ENCODE measurements around the gene KCNF1. TPM values are rescaled to one million over a fixed set of nuclear protein-coding genes. Genes with fewer than 3 reads are reported as not detected.

Gene KCNF1
- total RNA-seq, 1 donor = not detected

DNA sequence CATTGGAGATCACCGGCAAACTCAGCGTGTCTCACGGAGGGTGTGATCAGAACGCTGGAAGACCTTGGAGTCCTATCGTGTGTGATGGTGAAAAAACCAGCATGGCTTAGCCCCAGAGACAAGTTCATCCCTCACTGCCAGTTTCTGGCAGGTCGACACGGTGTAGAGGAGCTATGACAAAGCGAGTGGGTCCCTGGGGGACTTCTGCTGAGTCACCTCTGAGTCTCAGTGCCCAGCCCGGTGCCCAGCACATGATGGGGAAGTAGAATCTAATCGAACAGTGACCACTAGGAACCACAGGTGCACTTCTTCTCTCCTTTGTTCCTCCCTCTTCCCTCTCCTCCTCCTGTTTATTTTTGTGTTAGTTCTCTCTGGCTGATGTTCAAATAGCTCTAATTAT lies 45.9 kb upstream of the KCNF1 start:
- no peak overlapping the region for H3K4me3 ChIP-seq (ENCODE audit: low read depth, low read length)
- no peak for DNase-seq (ENCODE audit: low read depth)
- TF ChIP-seq, protein P1, sequence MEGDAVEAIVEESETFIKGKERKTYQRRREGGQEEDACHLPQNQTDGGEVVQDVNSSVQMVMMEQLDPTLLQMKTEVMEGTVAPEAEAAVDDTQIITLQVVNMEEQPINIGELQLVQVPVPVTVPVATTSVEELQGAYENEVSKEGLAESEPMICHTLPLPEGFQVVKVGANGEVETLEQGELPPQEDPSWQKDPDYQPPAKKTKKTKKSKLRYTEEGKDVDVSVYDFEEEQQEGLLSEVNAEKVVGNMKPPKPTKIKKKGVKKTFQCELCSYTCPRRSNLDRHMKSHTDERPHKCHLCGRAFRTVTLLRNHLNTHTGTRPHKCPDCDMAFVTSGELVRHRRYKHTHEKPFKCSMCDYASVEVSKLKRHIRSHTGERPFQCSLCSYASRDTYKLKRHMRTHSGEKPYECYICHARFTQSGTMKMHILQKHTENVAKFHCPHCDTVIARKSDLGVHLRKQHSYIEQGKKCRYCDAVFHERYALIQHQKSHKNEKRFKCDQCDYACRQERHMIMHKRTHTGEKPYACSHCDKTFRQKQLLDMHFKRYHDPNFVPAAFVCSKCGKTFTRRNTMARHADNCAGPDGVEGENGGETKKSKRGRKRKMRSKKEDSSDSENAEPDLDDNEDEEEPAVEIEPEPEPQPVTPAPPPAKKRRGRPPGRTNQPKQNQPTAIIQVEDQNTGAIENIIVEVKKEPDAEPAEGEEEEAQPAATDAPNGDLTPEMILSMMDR (IDR thresholded peaks at IDR 0.05; ENCODE audit: insufficient read depth, low read depth, low read length) = no peak

DNA sequence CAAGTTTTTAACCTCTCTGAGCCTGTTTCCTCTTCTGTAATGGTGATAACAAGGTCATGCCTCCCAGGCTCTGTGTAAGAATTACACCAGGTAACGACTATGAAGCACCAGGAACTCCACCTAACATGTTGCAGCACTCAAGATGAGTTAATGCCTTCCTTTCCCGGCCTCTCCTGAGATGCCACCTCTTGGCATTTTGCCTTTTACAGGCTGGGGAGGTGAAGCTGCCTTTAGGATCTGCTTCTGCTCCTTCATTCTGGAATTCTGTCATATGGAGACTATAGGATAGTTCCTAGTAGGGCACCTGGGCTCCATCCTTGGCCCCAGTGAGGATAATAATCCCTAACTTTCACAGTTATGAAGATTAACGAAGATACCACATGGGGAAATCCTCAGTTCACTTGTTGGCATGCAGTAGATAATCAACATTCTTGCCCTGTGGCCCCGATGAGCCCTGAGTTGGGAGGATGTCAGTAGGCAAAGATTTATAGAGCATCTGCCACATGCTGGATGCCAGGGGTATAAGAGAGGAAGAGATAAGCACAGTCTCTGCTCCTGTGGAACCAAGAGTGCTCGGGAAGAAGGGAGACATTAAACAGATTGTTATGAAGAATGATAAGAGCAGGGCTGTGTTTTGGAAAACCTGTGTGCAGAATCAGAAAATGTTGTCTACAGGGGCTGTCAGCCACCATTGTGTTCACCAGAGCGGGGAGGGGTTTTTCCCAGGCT lies 43.9 kb upstream of the KCNF1 start:
- TF ChIP-seq, protein P1 (IDR thresholded peaks at IDR 0.05; ENCODE audit: insufficient read depth, low read depth, low read length) = no peak
- no peak for DNase-seq (ENCODE audit: low read depth)
- no peak overlapping the region for H3K4me3 ChIP-seq (ENCODE audit: low read depth, low read length)

DNA sequence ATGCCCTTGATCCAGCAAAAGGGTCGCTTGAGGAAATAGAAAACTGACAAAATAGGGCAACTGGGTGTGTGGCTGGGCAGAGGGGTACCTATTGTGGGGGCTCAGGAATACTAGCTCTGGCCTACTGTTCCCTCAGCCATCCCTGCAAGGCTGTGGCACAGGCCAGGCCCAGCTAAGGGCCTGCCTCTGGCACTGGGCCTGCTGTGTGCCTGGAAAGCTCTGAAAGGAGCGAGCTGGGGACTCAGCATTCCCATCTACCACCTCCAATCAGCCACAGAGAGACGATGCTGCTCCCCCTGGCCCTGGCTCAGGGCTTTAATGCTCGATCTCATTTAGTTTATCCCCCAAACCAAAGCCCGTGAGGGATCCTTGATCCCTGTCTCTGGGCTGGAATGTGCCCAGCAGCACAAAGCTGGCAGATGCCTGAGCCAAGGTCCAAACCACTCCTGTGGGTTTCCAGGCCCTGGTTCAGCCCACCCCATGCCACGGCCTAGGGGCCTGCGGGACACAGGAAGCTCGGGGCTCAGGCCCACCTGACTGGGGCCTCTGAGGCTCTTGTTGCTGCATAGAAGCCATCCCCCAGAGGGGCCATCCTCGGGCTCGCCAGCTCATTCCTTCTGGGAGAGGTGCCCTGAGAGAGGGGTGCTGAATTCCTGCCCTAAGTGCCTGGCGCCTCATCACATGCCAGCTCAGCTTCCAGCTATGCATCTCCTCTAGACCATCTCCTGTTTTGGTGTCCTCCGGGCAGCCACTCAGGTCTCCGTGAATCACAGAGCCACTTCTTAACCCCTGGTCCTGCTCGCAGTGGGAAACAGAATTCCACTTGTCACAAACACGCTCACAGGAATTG lies 43.0 kb upstream of the KCNF1 start:
- no peak for DNase-seq (ENCODE audit: low read depth)
- no peak overlapping the region for H3K4me3 ChIP-seq (ENCODE audit: low read depth, low read length)
- TF ChIP-seq, protein P1 (IDR thresholded peaks at IDR 0.05; ENCODE audit: insufficient read depth, low read depth, low read length) = no peak

DNA sequence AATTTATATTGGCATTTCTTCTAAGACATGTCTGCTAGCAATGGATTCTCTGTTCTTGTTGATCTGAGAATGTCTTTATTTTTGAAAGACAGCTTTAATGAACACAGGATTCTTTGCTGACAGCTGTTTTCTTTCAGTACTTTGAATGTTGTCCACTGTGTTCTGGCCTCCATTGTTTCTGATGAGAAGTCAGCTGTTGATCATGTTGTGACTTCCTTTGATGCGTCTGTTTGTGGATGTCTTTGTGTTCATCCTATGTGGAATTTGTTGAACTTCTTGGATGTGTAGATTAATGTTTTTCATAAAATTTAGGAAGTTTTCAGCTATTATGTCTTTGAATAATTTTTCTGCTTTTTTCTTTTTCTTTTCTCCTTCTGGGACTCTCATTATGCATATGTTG lies 39.8 kb upstream of the KCNF1 start:
- no peak for DNase-seq (ENCODE audit: low read depth)

DNA sequence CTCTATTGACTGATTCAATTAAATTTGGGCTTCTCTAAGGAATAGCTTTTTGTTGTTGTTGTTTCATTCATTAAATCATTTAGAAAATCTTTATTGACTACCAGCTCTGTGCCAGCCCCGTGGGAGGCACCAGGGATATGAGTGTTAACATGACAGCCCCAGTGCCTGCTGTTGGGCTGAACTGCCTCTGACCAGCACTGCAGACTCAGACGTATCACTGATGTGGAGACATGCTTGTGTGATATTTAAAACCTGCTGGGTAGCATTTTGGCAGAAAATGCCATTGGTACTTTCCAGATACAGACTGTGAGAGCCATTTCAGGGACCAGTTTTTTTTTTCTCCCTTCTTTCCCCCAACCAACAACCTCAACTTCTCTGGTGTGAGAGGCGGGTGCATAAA lies 38.6 kb upstream of the KCNF1 start:
- H3K4me3 ChIP-seq (ENCODE audit: low read depth, low read length) = no peak overlapping the region
- TF ChIP-seq, protein P1 (IDR thresholded peaks at IDR 0.05; ENCODE audit: insufficient read depth, low read depth, low read length) = no peak
- no peak for DNase-seq (ENCODE audit: low read depth)

More for the DNA sequence above, 39.8 kb upstream of the KCNF1 start:
- TF ChIP-seq, protein P1 (IDR thresholded peaks at IDR 0.05; ENCODE audit: insufficient read depth, low read depth, low read length) = no peak
- H3K4me3 ChIP-seq (ENCODE audit: low read depth, low read length) = no peak overlapping the region

DNA sequence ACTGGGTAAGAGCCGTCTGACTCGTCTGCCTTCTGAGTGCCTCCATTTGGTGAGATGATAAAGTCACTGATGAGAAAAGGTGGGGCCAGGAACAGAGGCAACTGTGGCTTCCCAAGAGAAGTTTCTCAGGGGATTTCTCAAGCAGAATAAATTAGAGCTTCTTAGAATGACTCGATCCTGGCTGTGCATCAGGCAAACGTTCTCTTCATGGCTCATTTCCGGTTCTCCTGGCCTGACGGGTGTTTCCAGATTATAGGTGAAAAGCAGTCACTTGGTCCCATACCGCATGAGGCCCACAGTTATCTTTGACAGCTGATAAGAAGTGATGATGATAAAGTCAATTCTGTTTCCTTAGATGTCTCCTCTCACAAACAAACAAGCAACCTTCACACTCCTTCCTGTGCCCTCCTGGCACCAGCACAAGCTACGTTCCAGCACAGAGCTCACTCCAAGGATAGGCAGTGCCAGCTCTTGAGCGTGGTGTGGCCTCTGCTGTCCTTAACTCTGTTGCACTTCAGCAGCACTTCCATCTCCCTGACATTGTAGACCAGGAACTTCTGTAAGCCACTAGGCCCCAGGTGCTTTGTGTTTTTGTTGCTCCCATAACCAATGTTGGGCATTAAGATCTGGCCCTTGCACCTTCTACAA lies 37.8 kb upstream of the KCNF1 start:
- TF ChIP-seq, protein P1 (IDR thresholded peaks at IDR 0.05; ENCODE audit: insufficient read depth, low read depth, low read length) = no peak
- no peak for DNase-seq (ENCODE audit: low read depth)
- no peak overlapping the region for H3K4me3 ChIP-seq (ENCODE audit: low read depth, low read length)

Data from fibroblast of villous mesenchyme (primary cell).